CD14-positive monocyte (primary cell): ENCODE measurements around the gene PRRT4. TPM values are rescaled to one million over a fixed set of nuclear protein-coding genes. Genes with fewer than 3 reads are reported as not detected.

Source experiments
- DNase-seq, 3 donors: peaks; one replicate each; pipeline ENCODE4 v3.0.0-alpha.2; 2011 to 2022
- H2AFZ ChIP-seq: 2 replicates; pipeline ENCODE4 v1.6.0; 2012; ENCODE audit warnings: mild to moderate bottlenecking, low read depth, low read length, inconsistent platforms; ENCODE audit not compliant: insufficient read depth, poor library complexity, severe bottlenecking
- H3K27ac ChIP-seq, 2 donors: 1 replicate in 1 of 2; 2 replicates in 1 of 2; pipeline ENCODE4 v1.5.1; 2012 to 2013; ENCODE audit warnings: low read length in 2 of 2, control low read depth in 1 of 2, inconsistent platforms in 1 of 2, low read depth in 1 of 2, mild to moderate bottlenecking in 1 of 2
- H3K27me3 ChIP-seq, 2 donors: one replicate each; pipeline versions ENCODE4 v1.6.0 to v1.6.1; 2011 to 2013; ENCODE audit warnings: low read length in 2 of 2; ENCODE audit not compliant: control insufficient read depth in 2 of 2, insufficient read depth in 2 of 2
- H3K36me3 ChIP-seq, 2 donors: replicated peaks in 1 of 2; 1 replicate in 1 of 2; 2 replicates in 1 of 2; pipeline versions ENCODE4 v1.5.1 to v1.6.1; 2012 to 2013; ENCODE audit warnings: low read length in 2 of 2, control low read depth in 1 of 2, inconsistent platforms in 1 of 2, mild to moderate bottlenecking in 1 of 2; ENCODE audit not compliant: insufficient read depth in 2 of 2, control insufficient read depth in 1 of 2
- H3K4me1 ChIP-seq, 2 donors: 1 replicate in 1 of 2; 2 replicates in 1 of 2; pipeline versions ENCODE4 v1.5.1 to v1.6.1; 2012 to 2013; ENCODE audit warnings: low read length in 2 of 2, control low read depth in 1 of 2, inconsistent platforms in 1 of 2, mild to moderate bottlenecking in 1 of 2, moderate library complexity in 1 of 2; ENCODE audit not compliant: insufficient read depth in 2 of 2, control insufficient read depth in 1 of 2
- H3K4me2 ChIP-seq: replicated peaks from 2 replicates; pipeline ENCODE3; 2012; ENCODE audit warnings: low read length, moderate library complexity, mild to moderate bottlenecking; ENCODE audit not compliant: poor library complexity, severe bottlenecking; ENCODE audit errors: extremely low read depth
- H3K4me3 ChIP-seq, 3 experiments: fragments of 200-600 bp in 1 of 3; sonication (generic) in 1 of 3; replicated peaks in 1 of 3; 1 replicate in 2 of 3; 2 replicates in 1 of 3; pipeline ENCODE4 v1.5.1; 2011 to 2013; ENCODE audit warnings: low read length in 3 of 3, mild to moderate bottlenecking in 3 of 3, control low read depth in 2 of 3, low read depth in 2 of 3, inconsistent platforms in 1 of 3, moderate library complexity in 1 of 3
- H3K79me2 ChIP-seq: 2 replicates; pipeline ENCODE4 v1.6.0; 2012; ENCODE audit warnings: mild to moderate bottlenecking, control low read depth, inconsistent platforms, low read length, moderate library complexity; ENCODE audit not compliant: insufficient read depth
- H3K9ac ChIP-seq: 2 replicates; pipeline ENCODE4 v1.6.0; 2017; ENCODE audit warnings: low read length, mild to moderate bottlenecking; ENCODE audit not compliant: insufficient read depth, poor library complexity, severe bottlenecking
- H3K9me3 ChIP-seq, 2 donors: replicated peaks in 1 of 2; 1 replicate in 1 of 2; 2 replicates in 1 of 2; pipeline versions ENCODE4 v1.5.1 to v1.6.1; 2012 to 2013; ENCODE audit warnings: low read length in 2 of 2, control low read depth in 1 of 2; ENCODE audit not compliant: control insufficient read depth in 1 of 2, insufficient read depth in 1 of 2
- H4K20me1 ChIP-seq: 2 replicates; pipeline ENCODE4 v1.6.0; 2012; ENCODE audit warnings: mild to moderate bottlenecking, low read length, control low read depth, moderate library complexity; ENCODE audit not compliant: insufficient read depth
- H3K27ac Mint-ChIP-seq, 7 donors: one replicate each; pipeline ENCODE4 v1.8.0; 2020; ENCODE audit warnings: mild to moderate bottlenecking in 7 of 7, mixed read lengths in 7 of 7, moderate library complexity in 6 of 7, inconsistent platforms in 2 of 7
- H3K27me3 Mint-ChIP-seq, 3 donors: one replicate each; pipeline ENCODE4 v1.8.0; 2021 to 2022; ENCODE audit warnings: low read depth in 3 of 3, mild to moderate bottlenecking in 3 of 3, mixed read lengths in 3 of 3, moderate library complexity in 3 of 3, inconsistent platforms in 1 of 3
- H3K36me3 Mint-ChIP-seq, 2 donors: one replicate each; pipeline ENCODE4 v1.8.0; 2020; ENCODE audit warnings: mixed read lengths in 2 of 2, inconsistent platforms in 1 of 2, mild to moderate bottlenecking in 1 of 2
- H3K4me1 Mint-ChIP-seq: one replicate; pipeline ENCODE4 v1.8.0; 2020; ENCODE audit warnings: mild to moderate bottlenecking, mixed read lengths
- H3K4me3 Mint-ChIP-seq, 2 donors: one replicate each; pipeline ENCODE4 v1.8.0; 2020; ENCODE audit warnings: mild to moderate bottlenecking in 2 of 2, mixed read lengths in 2 of 2, moderate library complexity in 1 of 2
- H3K9me3 Mint-ChIP-seq, 7 donors: one replicate each; pipeline ENCODE4 v1.8.0; 2020 to 2022; ENCODE audit warnings: mixed read lengths in 7 of 7, mild to moderate bottlenecking in 6 of 7, moderate library complexity in 6 of 7, inconsistent platforms in 2 of 7
- CTCF ChIP-seq: fragments of 200-600 bp; IDR thresholded peaks from one replicate; pipeline ENCODE4 v1.8.0; 2022; ENCODE audit warnings: antibody characterized with exemption, mild to moderate bottlenecking
- WGBS: methylation state at CpG from one replicate; pipeline ENCODE4 v1.1.5; 2013; ENCODE audit warnings: missing lambda C conversion rate; ENCODE audit not compliant: insufficient coverage; 5-methylcytosine and 5-hydroxymethylcytosine counted together
- intact Hi-C, 2 donors: fragments of 100-400 bp; cut with micrococcal nuclease; formaldehyde crosslinking; loops; one replicate each; pipeline versions ENCODE4 v1.15.0 to v1.15.1; 2023
- polyA plus RNA-seq, 3 donors: library from polyadenylated mRNA; depleted of rRNA in 1 of 3; unstranded in 2 of 3; stranded (reverse) in 1 of 3; fragments of 300-500 nt in 2 of 3; fragments of >200 nt in 1 of 3; fragmentation: Illumina TruSeq in 2 of 3; gene quantifications; 1 replicate in 2 of 3; 2 replicates in 1 of 3; pipeline ENCODE4 v1.2.3, GENCODE V29; 2012 to 2021

The PRRT4 gene
- polyA plus RNA-seq, 3 donors, result 1.1 TPM; not detected in 2

DNA sequence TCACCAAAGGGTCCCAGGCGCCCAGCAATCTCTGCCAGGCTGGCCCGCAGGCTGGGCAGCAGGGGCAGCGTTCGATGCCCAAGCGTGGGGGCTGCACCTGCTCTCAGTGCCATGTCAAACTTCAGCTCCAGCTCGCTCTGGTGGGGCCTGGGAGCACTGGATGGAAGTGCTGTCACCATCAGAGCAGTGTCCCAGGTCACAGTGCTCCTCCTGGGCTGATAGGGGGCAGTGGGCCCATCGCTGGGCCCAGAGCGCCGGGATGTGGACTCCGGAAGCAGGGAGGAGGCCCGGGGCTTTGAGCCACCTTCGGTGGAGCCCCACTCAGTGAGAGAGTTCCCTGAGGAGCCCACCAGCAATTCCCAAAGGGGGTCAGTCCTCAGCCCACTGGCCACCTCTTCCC, 2.2 kb downstream of the PRRT4 start:
- DNase-seq, result no peak

GRCh38 chr7:128358233-128358632, 3.3 kb downstream of the PRRT4 start:
- Histone ChIP-seq H3K27ac (peak overlapping the region in 1 of 2 donors; percentile 23), H3K79me2 (no peaks in the 10 kb centered on the region), H3K36me3 (no peaks in the 10 kb centered on the region), H3K4me3 (no peak overlapping the region), H3K9ac (no peak overlapping the region), H3K9me3 (no peaks in the 10 kb centered on the region), H2AFZ (peak overlapping the region; percentile 15), H3K4me2 (no peak overlapping the region), H4K20me1 (no peaks in the 10 kb centered on the region), H3K4me1 (peaks cover 50% of the 10 kb centered on the region in 2 donors), H3K27me3 (peaks cover 7 to 17% of the 10 kb centered on the region in 2 donors)
- Mint-ChIP-seq H3K4me1 (peaks cover 49% of the 10 kb centered on the region), H3K9me3 (peaks cover 0 to 2% (median 0%) of the 10 kb centered on the region in 7 donors), H3K36me3 (peaks cover 0 to 3% of the 10 kb centered on the region in 2 donors), H3K27me3 (peaks cover 14 to 41% (median 22%) of the 10 kb centered on the region in 3 donors), H3K4me3 (peak overlapping the region in 1 of 2 donors; percentile 10), H3K27ac (peak overlapping the region in 2 of 7 donors; percentile 21 to 41)
- WGBS, result no CpG with 5 or more reads among the region's 1 CpG
- intact Hi-C loops, result no loop called here
- peak in 2 of 3 donors; percentile 33 to 41 for DNase-seq
- no peak for TF ChIP-seq CTCF

More for the DNA sequence above, 2.2 kb downstream of the PRRT4 start:
- Histone ChIP-seq H3K4me1 (peaks cover 50% of the 10 kb centered on the region in 2 donors), H2AFZ (no peak overlapping the region), H3K79me2 (no peaks in the 10 kb centered on the region), H4K20me1 (no peaks in the 10 kb centered on the region), H3K36me3 (no peaks in the 10 kb centered on the region), H3K9me3 (no peaks in the 10 kb centered on the region), H3K4me2 (no peak overlapping the region), H3K27me3 (peaks cover 7 to 24% of the 10 kb centered on the region in 2 donors), H3K9ac (no peak overlapping the region), H3K4me3 (no peak overlapping the region), H3K27ac (no peak overlapping the region)
- no peak for TF ChIP-seq CTCF
- WGBS, result 99% methylated on average over 6 of the region's 12 CpGs
- no peaks in the 10 kb centered on the region for H3K36me3 Mint-ChIP-seq
- H3K27ac Mint-ChIP-seq, result no peak overlapping the region
- intact Hi-C loops, result no loop called here
- no peak overlapping the region for H3K4me3 Mint-ChIP-seq
- H3K9me3 Mint-ChIP-seq, result peaks cover 0 to 2% (median 0%) of the 10 kb centered on the region in 7 donors
- peaks cover 10 to 40% (median 17%) of the 10 kb centered on the region in 3 donors for H3K27me3 Mint-ChIP-seq
- H3K4me1 Mint-ChIP-seq, result peaks cover 49% of the 10 kb centered on the region
